HG02571 (cell line): ENCODE data around the gene CFC1B.
"Not testable (repeated sequence)": the region's sequence is repeated elsewhere in the genome, so short reads cannot be mapped to it uniquely, and the experiment has no call there.

Experiments used
- ATAC-seq: cut with Tn5 transposase; IDR thresholded peaks from one replicate; pipeline ENCODE4 v1.9.1; 2021; ENCODE audit warnings: mild to moderate bottlenecking, moderate library complexity; ENCODE audit not compliant: unreplicated experiment

Gene CFC1B

GRCh38 chr2:130556441-130556840 lies 35.4 kb downstream of the CFC1B start:
- ATAC-seq = not testable (repeated sequence)

DNA sequence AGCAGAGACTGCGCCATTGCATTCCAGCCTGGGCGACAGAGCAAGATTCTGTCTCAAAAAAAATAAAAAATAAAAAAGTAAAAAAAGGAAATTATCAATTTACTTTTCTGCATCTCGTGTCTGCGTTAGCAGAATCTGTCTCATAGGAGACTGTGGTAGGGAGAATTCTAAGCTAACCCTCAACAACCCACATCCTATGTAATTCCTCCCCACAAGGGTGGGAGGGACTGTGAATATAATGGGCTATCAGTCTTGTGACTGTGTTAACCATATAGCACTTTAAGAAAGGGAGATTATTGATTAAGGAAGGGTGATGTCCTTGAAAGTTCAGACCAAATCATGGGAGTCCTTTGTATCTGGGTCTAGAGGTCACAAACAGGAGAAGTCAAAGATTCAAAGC lies 45.1 kb downstream of the CFC1B start:
- ATAC-seq = not testable (repeated sequence)

DNA sequence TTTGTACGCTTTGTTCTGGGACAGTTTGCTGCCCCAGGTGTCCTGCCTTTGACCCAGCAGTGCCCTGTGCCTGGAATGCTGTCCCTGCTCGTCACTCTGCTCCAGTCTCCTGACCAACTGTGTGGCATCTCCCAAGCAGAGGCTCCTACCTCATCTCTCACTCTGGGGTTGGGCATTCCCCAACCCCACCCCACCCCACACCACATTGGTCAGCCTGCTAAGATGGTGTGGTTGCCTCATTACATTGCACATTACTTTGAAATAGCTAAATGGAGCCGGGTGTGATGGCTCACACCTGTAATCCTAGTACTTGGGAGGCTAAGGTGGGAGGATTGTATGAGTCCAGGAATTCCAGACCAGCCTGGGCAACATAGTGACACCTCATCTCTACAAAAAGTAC lies 50.9 kb downstream of the CFC1B start:
- ATAC-seq = not testable (repeated sequence)

DNA sequence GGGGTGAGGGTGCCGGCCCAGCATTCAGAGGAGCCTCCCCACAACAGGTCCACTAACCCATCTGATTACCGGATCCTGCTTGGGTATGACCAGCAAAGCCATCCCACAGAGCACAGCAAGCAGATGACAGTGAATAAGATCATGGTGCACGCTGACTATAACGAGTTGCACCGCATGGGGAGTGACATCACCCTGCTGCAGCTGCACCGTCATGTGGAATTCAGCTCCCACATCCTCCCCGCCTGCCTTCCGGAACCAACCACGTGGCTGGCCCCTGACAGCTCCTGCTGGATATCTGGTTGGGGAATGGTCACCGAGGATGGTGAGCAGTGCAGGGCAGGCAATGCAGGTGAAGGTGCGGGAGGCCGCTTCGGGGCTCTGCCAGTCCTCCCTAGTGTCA lies 53.2 kb downstream of the CFC1B start:
- ATAC-seq = not testable (repeated sequence)

DNA sequence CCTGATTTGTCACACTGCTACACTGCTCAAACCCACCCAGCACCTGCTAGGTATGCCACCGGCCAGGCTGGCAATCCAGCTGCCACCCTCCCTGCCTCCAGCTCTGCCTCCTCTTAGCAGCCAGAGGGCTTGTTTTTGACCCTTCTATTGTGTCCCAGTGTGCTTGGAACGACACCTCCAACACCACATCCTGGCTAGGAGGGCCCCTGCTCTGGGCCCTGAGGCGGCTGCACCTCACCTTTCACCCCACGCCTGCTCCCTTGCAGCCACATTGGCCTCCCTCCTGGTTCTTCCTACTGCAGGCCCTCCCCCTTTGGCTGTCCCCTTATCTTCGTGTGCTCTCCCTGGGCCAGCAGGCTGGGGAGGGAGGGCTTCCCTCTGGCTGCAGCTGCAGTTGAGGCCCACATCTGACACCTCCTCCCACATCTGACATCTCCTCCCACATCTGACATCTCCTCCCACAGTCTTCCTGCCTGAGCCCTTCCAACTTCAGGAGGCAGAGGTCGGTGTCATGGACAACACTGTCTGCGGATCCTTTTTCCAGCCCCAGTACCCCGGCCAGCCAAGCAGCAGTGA lies 55.3 kb downstream of the CFC1B start:
- not testable (repeated sequence) for ATAC-seq

GRCh38 chr2:130577559-130577958 lies 56.5 kb downstream of the CFC1B start:
- not testable (repeated sequence) for ATAC-seq
